Kidney epithelial cell (primary cell): Measurements from ENCODE around the gene ZNF17. TPM values are rescaled to one million over a fixed set of nuclear protein-coding genes. Genes with fewer than 3 reads are reported as not detected.
"Not testable (repeated sequence)": the region's sequence is repeated elsewhere in the genome, so short reads cannot be mapped to it uniquely, and the experiment has no call there.

Experiments used
- DNase-seq: peaks from one replicate; pipeline ENCODE4 v3.0.0-alpha.2; 2010; ENCODE audit warnings: low read depth
- H3K27me3 ChIP-seq: 2 replicates; pipeline ENCODE4 v1.6.0; 2011; ENCODE audit warnings: low read length; ENCODE audit not compliant: control insufficient read depth, insufficient read depth
- H3K36me3 ChIP-seq: 2 replicates; pipeline ENCODE4 v1.5.1; 2011; ENCODE audit warnings: low read length; ENCODE audit not compliant: control insufficient read depth, insufficient read depth
- H3K4me3 ChIP-seq: 2 replicates; pipeline ENCODE4 v1.5.1; 2011; ENCODE audit warnings: low read depth, mild to moderate bottlenecking, control low read depth, low read length
- CTCF ChIP-seq: IDR thresholded peaks from 2 replicates; pipeline ENCODE4 v1.5.1; 2011; ENCODE audit warnings: mild to moderate bottlenecking, moderate library complexity, low read length, control low read depth, inconsistent platforms; ENCODE audit not compliant: insufficient read depth, poor library complexity, severe bottlenecking
- total RNA-seq: library from RNA; depleted of rRNA; stranded (reverse); fragments of >200 nt; gene quantifications from 2 replicates; pipeline ENCODE4 v1.2.3, GENCODE V29; 2015

The ZNF17 gene
- total RNA-seq, 1 donor from 2014 or later, result 6.3 TPM

- H3K27me3 ChIP-seq, result no peaks in the 10 kb centered on the region
- H3K36me3 ChIP-seq, result no peaks in the 10 kb centered on the region
- TF ChIP-seq CTCF, result no peak
- DNase-seq, result no peak
- H3K4me3 ChIP-seq, result no peak overlapping the region
These were observed 36.8 kb upstream of the ZNF17 start for GRCh38 chr19:57374179-57374578.

- not testable (repeated sequence) for H3K27me3 ChIP-seq, H3K4me3 ChIP-seq, DNase-seq, H3K36me3 ChIP-seq
These were observed 36.3 kb upstream of the ZNF17 start for GRCh38 chr19:57374647-57375046.

GRCh38 chr19:57376151-57376550 lies 34.8 kb upstream of the ZNF17 start:
- no peaks in the 10 kb centered on the region for H3K36me3 ChIP-seq
- no peaks in the 10 kb centered on the region for H3K27me3 ChIP-seq
- H3K4me3 ChIP-seq, result no peak overlapping the region
- no peak for DNase-seq
- TF ChIP-seq CTCF, result no peak

- Histone ChIP-seq H3K4me3 (no peak overlapping the region), H3K36me3 (no peaks in the 10 kb centered on the region), H3K27me3 (no peaks in the 10 kb centered on the region)
- no peak for TF ChIP-seq CTCF
- no peak for DNase-seq
These were observed 33.3 kb upstream of the ZNF17 start for GRCh38 chr19:57377498-57378146.

- Histone ChIP-seq H3K27me3 (no peaks in the 10 kb centered on the region), H3K36me3 (no peaks in the 10 kb centered on the region), H3K4me3 (no peak overlapping the region)
- DNase-seq, result no peak
- no peak for TF ChIP-seq CTCF
These were observed 30.0 kb upstream of the ZNF17 start for GRCh38 chr19:57380923-57381322.

GRCh38 chr19:57382806-57383488 lies 28.0 kb upstream of the ZNF17 start:
- DNase-seq, result no peak
- no peaks in the 10 kb centered on the region for H3K27me3 ChIP-seq
- no peak for TF ChIP-seq CTCF
- H3K4me3 ChIP-seq, result no peak overlapping the region
- no peaks in the 10 kb centered on the region for H3K36me3 ChIP-seq
